Left ventricle myocardium inferior (tissue), 1 donor: ENCODE data around the gene LRP8. TPM values are rescaled to one million over a fixed set of nuclear protein-coding genes. Genes with fewer than 3 reads are reported as not detected.

Experiments used
- DNase-seq: peaks from one replicate; pipeline ENCODE4 v3.0.0-alpha.2; 2020
- H3K27ac ChIP-seq: fragments of 200-600 bp; replicated peaks from 2 replicates; pipeline ENCODE4 v1.8.0; 2021
- H3K27me3 ChIP-seq: fragments of 200-600 bp; 2 replicates; pipeline ENCODE4 v1.8.0; 2021; ENCODE audit warnings: low read depth
- H3K36me3 ChIP-seq: fragments of 200-600 bp; 2 replicates; pipeline ENCODE4 v1.8.0; 2021
- H3K4me1 ChIP-seq: fragments of 200-600 bp; 2 replicates; pipeline ENCODE4 v1.8.0; 2021
- H3K4me3 ChIP-seq: fragments of 200-600 bp; 2 replicates; pipeline ENCODE4 v1.8.0; 2021; ENCODE audit warnings: mild to moderate bottlenecking, moderate library complexity
- H3K9me3 ChIP-seq: fragments of 200-600 bp; replicated peaks from 2 replicates; pipeline ENCODE4 v1.8.0; 2021
- intact Hi-C: fragments of 100-400 bp; cut with micrococcal nuclease; formaldehyde crosslinking; loops from one replicate; pipeline ENCODE4 v1.11.0; 2022
- total RNA-seq: library from RNA; stranded (reverse); fragmentation: NEBNext Ultra II Directional; extraction: Animal tissue kit (Norgen Biotek cat#: 25700); gene quantifications from one replicate; pipeline ENCODE4 v1.2.1, GENCODE V29; 2021
- TF ChIP-seq, protein P1 (sequence below): fragments of 200-600 bp; IDR thresholded peaks from 2 replicates; pipeline ENCODE4 v1.8.0; 2021; ENCODE audit warnings: antibody characterized with exemption, mild to moderate bottlenecking, borderline replicate concordance
- donor health status: DM: no; HTN: yes; CAD: no; lungs with severe emphysema.

LRP8 gene
- total RNA-seq, 1 donor from 2014 or later, result 1.8 TPM

- H3K36me3 ChIP-seq, result no peaks in the 10 kb centered on the region
- intact Hi-C loops, result no loop called here
These were observed 33.3 kb downstream of the LRP8 start for GRCh38 chr1:53294567-53294966.

GRCh38 chr1:53294061-53294460 is 33.8 kb downstream of the LRP8 start:
- TF ChIP-seq, protein P1, sequence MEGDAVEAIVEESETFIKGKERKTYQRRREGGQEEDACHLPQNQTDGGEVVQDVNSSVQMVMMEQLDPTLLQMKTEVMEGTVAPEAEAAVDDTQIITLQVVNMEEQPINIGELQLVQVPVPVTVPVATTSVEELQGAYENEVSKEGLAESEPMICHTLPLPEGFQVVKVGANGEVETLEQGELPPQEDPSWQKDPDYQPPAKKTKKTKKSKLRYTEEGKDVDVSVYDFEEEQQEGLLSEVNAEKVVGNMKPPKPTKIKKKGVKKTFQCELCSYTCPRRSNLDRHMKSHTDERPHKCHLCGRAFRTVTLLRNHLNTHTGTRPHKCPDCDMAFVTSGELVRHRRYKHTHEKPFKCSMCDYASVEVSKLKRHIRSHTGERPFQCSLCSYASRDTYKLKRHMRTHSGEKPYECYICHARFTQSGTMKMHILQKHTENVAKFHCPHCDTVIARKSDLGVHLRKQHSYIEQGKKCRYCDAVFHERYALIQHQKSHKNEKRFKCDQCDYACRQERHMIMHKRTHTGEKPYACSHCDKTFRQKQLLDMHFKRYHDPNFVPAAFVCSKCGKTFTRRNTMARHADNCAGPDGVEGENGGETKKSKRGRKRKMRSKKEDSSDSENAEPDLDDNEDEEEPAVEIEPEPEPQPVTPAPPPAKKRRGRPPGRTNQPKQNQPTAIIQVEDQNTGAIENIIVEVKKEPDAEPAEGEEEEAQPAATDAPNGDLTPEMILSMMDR, result no peak
- no peak for DNase-seq
- Histone ChIP-seq H3K36me3 (no peaks in the 10 kb centered on the region), H3K27ac (no peak overlapping the region), H3K27me3 (no peaks in the 10 kb centered on the region), H3K4me3 (no peak overlapping the region), H3K4me1 (peaks cover 25% of the 10 kb centered on the region), H3K9me3 (no peaks in the 10 kb centered on the region)
- intact Hi-C loops, result no loop called here

More at GRCh38 chr1:53294567-53294966, 33.3 kb downstream of the LRP8 start:
- TF ChIP-seq, protein P1, result no peak
- Histone ChIP-seq H3K27ac (no peak overlapping the region), H3K27me3 (no peaks in the 10 kb centered on the region), H3K4me3 (no peak overlapping the region), H3K9me3 (no peaks in the 10 kb centered on the region), H3K4me1 (peaks cover 25% of the 10 kb centered on the region)
- no peak for DNase-seq

DNA sequence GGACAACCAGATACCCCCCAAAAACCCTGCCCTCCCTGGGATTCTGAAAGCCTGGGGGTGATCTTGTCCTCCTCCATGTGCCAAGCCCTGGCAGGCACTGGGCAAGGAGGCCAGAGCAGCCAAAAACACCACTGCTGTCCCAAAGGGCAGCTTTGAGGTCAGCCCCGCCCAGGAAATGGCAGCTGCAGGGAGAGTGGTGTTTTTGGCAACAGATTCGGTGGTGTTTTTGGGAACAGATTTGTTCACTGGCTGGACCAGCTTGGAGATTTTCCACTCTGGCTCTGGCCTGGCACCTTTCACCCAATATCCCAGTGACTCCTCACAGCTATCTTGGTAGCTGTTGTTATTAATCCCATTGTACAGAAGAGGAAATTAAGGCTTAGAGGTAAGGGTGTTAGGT is 34.7 kb downstream of the LRP8 start:
- H3K9me3 ChIP-seq, result no peaks in the 10 kb centered on the region
- H3K4me3 ChIP-seq, result no peak overlapping the region
- no peak overlapping the region for H3K27ac ChIP-seq
- no peaks in the 10 kb centered on the region for H3K36me3 ChIP-seq
- TF ChIP-seq, protein P1, result no peak
- intact Hi-C loops, result no loop called here
- DNase-seq, result no peak
- H3K4me1 ChIP-seq, result peaks cover 25% of the 10 kb centered on the region
- no peaks in the 10 kb centered on the region for H3K27me3 ChIP-seq

- TF ChIP-seq, protein P1, result no peak
- Histone ChIP-seq H3K27ac (no peak overlapping the region), H3K36me3 (no peaks in the 10 kb centered on the region), H3K27me3 (no peaks in the 10 kb centered on the region), H3K4me3 (no peak overlapping the region), H3K9me3 (no peaks in the 10 kb centered on the region), H3K4me1 (peaks cover 25% of the 10 kb centered on the region)
- intact Hi-C loops, result no loop called here
- DNase-seq, result no peak
These were observed 35.2 kb downstream of the LRP8 start for GRCh38 chr1:53292690-53293089.

DNA sequence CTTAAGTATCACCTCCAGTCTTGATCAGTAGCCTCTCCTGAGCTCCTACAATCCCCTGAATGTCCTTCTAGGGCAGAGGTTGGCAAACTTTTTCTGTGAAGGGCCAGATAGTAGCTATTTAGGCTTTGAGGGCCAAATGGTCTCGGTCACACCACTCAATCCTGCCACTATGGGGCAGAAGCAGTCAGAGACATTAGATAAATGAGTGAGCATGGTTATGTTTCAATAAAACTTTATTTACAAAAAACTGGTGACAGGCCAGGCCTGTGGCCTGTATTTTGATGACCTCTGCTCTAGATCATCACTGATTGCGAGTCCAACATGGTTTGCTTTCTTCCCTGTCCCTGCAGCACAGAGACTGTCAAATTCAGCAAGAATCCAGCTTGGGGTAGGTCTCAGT is 36.3 kb downstream of the LRP8 start:
- TF ChIP-seq, protein P1, result no peak
- peaks cover 25% of the 10 kb centered on the region for H3K4me1 ChIP-seq
- no peak overlapping the region for H3K27ac ChIP-seq
- H3K36me3 ChIP-seq, result no peaks in the 10 kb centered on the region
- no peaks in the 10 kb centered on the region for H3K9me3 ChIP-seq
- no peak overlapping the region for H3K4me3 ChIP-seq
- no peak for DNase-seq
- intact Hi-C loops, result no loop called here
- H3K27me3 ChIP-seq, result no peaks in the 10 kb centered on the region
